GM12801 (cell line): ENCODE results near the gene OLFML3.

Source experiments
- TF ChIP-seq, protein P1 (sequence below): IDR thresholded peaks from one replicate; pipeline ENCODE4 v1.5.1; 2011; ENCODE audit warnings: control low read depth; ENCODE audit not compliant: insufficient read length; ENCODE audit errors: extremely low read depth

Gene OLFML3

DNA sequence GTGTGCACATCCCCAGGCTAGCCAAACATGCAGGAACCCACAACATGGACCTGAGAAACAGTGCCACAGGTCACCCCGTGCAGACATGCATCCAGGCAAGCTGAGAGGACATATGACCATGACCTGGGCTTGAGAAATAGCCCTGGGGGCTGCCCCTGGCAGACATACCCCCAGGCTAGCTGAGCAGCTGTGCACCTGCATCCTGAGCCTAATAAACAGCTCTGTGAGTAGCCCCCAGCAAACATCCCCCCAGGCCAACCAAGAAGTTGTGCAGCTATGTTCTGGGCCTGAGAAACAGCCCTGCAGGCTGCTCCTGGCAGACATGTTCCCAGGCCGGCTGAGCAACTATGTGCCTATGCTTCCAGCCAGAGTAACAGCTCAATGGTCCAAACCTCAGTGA, 14.5 kb downstream of the OLFML3 start:
- TF ChIP-seq, protein P1, sequence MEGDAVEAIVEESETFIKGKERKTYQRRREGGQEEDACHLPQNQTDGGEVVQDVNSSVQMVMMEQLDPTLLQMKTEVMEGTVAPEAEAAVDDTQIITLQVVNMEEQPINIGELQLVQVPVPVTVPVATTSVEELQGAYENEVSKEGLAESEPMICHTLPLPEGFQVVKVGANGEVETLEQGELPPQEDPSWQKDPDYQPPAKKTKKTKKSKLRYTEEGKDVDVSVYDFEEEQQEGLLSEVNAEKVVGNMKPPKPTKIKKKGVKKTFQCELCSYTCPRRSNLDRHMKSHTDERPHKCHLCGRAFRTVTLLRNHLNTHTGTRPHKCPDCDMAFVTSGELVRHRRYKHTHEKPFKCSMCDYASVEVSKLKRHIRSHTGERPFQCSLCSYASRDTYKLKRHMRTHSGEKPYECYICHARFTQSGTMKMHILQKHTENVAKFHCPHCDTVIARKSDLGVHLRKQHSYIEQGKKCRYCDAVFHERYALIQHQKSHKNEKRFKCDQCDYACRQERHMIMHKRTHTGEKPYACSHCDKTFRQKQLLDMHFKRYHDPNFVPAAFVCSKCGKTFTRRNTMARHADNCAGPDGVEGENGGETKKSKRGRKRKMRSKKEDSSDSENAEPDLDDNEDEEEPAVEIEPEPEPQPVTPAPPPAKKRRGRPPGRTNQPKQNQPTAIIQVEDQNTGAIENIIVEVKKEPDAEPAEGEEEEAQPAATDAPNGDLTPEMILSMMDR: no peak

DNA sequence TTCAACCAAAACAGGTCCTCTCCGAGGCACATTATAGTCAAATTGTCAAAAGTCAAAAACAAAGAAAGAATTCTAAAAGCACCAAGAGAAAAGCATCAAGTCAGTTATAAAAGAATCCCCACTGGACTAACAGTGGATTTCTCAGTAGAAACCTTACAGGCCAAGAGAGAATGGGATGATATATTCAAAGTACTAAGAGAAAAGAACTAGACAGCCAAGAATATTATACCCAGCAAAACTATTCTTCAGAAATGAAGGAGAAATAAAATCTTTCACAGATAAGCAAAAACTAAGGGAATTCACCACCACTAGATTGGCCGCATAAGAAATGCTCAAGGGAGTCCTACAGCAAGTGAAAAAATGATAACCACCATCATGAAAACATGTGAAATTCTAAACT, 16.1 kb downstream of the OLFML3 start:
- TF ChIP-seq, protein P1: no peak

DNA sequence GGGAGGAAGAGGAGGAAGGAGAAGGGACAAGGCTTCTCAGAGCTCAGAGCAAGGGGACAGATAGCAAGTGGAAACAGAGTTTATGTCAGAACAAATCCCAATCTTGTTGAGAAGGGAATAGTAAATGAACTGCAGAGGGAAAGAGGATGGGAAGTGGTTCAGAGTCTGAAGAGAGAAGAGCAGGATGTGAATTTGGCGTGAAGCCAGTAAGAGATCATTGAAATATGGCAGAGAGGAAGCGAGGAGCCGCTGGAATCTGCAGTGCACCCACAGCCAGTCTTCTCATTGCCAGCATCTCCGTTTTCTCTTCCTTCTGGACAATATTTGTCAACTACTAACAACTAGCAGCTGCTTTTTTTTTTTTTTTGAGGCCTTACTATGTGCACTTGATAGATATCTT, 19.1 kb downstream of the OLFML3 start:
- TF ChIP-seq, protein P1: no peak

DNA sequence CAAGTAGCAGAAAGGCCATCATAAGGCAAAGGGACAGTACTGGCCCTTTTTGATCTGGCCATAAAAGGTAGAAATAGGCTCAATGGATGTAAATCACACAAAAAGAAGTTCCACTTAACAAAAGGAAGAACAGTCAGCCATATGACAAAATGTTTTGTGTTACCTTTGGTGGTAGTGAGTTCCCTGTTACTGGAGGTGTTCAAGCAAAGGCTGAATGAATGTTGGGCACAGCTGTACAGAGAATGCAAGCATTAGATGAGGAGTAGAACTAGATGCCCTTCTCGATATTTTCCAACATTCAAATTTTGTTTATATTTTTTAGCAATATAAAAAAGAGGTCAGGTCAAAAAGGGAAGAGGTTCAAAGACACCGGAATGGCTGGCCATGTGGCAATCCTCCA, 20.0 kb downstream of the OLFML3 start:
- TF ChIP-seq, protein P1: no peak

DNA sequence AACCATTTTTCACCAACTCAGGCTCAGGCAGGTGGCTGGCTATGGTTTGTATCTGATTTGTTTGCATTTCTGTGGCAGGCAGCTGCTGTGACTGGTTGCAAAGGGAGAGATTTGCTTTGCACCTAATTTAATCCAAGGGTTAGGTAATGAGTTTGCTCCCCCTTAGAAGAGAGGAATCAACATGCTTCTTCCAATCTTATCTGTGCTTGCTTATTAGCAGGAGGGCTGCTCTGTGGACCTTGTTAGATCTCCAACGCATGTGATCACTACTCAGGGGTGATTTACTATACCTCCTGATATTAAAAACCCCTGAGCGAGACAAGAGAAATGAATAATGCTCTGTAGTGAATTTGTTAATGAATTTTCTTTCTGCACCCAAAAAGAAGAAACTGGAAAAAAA, 20.5 kb downstream of the OLFML3 start:
- TF ChIP-seq, protein P1: no peak

DNA sequence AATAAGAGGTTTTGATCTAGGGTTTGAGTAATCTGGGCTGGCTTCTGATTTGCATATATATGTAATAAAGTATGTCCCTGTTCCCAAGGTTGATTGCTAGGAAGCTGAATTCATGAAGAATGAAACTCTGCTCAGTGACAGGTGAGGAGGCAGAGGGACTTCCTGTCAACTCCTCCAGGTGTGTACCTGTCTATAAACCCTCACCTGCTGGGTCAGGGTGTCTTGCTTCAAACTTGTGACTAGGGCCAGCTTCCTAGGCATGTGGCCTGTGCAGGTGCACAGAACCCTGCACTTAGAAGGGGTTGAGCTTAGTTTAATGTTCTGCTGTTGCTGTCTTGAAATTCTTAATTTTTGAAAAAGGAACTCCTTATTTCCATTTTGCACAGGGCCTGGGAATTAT, 21.1 kb downstream of the OLFML3 start:
- TF ChIP-seq, protein P1: no peak

DNA sequence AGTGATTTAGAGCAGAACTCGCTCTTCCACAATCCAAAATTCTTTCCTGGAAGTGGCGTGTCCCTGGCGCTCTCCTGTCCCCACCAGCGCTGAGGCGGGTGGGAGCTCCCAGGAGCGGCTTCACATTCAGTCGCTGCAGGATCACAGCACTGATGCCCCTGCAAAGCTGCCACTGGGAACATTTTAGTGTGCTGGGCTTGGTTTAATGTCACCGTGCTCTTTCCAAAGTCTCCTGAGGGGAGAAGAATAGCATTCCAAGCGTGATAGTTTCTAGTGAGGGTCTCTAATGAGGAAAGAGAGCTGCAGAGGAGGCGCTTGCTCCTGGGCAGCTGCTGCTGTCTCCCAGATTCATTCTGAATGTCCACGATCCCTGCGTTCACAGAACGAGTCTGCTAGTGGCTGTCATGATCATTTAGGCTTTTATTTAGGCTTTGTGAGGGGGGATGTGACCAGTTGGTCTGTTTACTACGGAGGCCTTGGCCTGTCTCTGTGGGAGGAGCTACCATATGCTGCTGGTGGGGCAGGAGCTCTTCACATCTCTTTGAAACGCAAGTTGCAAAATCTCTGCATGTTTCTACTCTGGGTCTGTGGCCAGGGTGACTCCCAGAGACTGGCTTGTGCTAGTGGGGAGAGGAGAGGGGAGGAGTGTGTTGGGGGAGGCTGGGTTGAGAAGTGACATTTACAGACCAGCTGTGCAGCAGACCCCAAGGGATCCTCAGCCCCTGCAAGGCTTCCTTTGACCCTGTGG, 23.4 kb downstream of the OLFML3 start:
- TF ChIP-seq, protein P1: no peak
